Suprapubic skin (tissue), 4 donors: ENCODE results near the gene MARCHF3. TPM values are rescaled to one million over a fixed set of nuclear protein-coding genes. Genes with fewer than 3 reads are reported as not detected.

Source experiments
- DNase-seq, 2 donors: peaks; one replicate each; pipeline ENCODE4 v3.0.0-alpha.2; 2019; ENCODE audit warnings: low spot score in 2 of 2
- H3K27ac ChIP-seq: fragments of 200-600 bp; sonication (generic); one replicate; pipeline ENCODE4 v1.5.1; 2019
- H3K27me3 ChIP-seq: fragments of 200-600 bp; sonication (generic); one replicate; pipeline ENCODE4 v1.5.1; 2019
- H3K36me3 ChIP-seq: fragments of 200-600 bp; sonication (generic); one replicate; pipeline ENCODE4 v1.5.1; 2019
- H3K4me1 ChIP-seq: fragments of 200-600 bp; sonication (generic); one replicate; pipeline ENCODE4 v1.5.1; 2019
- H3K4me3 ChIP-seq: fragments of 200-600 bp; sonication (generic); one replicate; pipeline ENCODE4 v1.5.1; 2019; ENCODE audit warnings: mild to moderate bottlenecking
- H3K9me3 ChIP-seq: fragments of 200-600 bp; sonication (generic); one replicate; pipeline ENCODE4 v1.5.1; 2019
- EP300 ChIP-seq: sonication (generic); formaldehyde crosslinking; IDR thresholded peaks from one replicate; pipeline ENCODE4 v1.6.1; 2017; ENCODE audit warnings: antibody characterized with exemption
- POLR2A ChIP-seq, 2 donors: fragments of 450-650 bp; IDR thresholded peaks; one replicate each; pipeline ENCODE4 v1.6.1; 2017; ENCODE audit warnings: antibody characterized with exemption in 2 of 2, mild to moderate bottlenecking in 2 of 2, moderate library complexity in 2 of 2
- POLR2AphosphoS5 ChIP-seq, 3 donors: sonication (generic); formaldehyde crosslinking; IDR thresholded peaks; one replicate each; pipeline ENCODE4 v1.6.1; 2017; ENCODE audit warnings: antibody characterized with exemption in 3 of 3
- WGBS: methylation state at CpG from one replicate; pipeline ENCODE4 v1.1.5; 2018; 5-methylcytosine and 5-hydroxymethylcytosine counted together
- total RNA-seq, 4 donors: library from RNA; depleted of rRNA; stranded (reverse); fragments of >200 nt; gene quantifications; one replicate each; pipeline ENCODE4 v1.1.0, GENCODE V29; 2016
- TF ChIP-seq, protein P1 (sequence below), 2 donors: fragments of 200-600 bp in 1 of 2; fragments of 450-650 bp in 1 of 2; sonication (generic) in 1 of 2; IDR thresholded peaks; one replicate each; pipeline ENCODE4 v1.5.1; 2016 to 2019; ENCODE audit warnings: antibody characterized with exemption in 2 of 2, mild to moderate bottlenecking in 1 of 2, moderate library complexity in 1 of 2

The MARCHF3 gene
- total RNA-seq, 4 donors from 2014 or later = 13.9 to 34.8 (median 27.0) TPM

DNA sequence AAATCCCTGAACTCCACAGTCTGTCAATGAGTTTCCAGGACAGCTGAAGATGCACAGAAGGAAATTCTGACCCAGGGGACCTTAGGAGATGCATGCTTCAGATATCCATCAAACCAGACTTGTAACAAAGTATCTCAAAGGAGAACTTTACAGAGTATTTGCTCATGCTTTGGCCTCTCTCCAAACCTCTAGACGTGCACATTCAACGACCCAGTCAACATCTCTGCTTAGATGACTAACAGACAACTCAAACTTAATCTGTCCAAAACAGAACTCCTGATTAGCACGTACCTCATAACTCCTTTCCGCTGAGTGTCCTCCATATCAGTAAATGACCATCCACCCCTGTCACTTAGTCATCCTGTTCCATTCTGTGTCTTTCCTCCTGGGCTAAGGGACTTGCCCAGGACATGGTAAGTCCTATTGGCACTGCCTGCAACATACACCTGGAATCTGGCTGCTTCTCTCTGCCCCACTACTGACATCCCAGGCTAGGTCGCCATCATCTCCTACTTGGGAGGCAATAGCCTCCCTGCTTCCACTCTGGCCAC is 146.0 kb downstream of the MARCHF3 start:
- no peaks in the 10 kb centered on the region for H3K9me3 ChIP-seq
- H3K36me3 ChIP-seq = no peaks in the 10 kb centered on the region
- H3K27me3 ChIP-seq = no peaks in the 10 kb centered on the region
- no peaks in the 10 kb centered on the region for H3K4me1 ChIP-seq
- H3K27ac ChIP-seq = no peak overlapping the region
- no peak for DNase-seq
- 52% methylated on average over 5 of the region's 5 CpGs for WGBS
- TF ChIP-seq POLR2AphosphoS5 (IDR thresholded peaks at IDR 0.05) (no peak), EP300 (no peak), POLR2A (IDR thresholded peaks at IDR 0.05) (no peak)
- TF ChIP-seq, protein P1, sequence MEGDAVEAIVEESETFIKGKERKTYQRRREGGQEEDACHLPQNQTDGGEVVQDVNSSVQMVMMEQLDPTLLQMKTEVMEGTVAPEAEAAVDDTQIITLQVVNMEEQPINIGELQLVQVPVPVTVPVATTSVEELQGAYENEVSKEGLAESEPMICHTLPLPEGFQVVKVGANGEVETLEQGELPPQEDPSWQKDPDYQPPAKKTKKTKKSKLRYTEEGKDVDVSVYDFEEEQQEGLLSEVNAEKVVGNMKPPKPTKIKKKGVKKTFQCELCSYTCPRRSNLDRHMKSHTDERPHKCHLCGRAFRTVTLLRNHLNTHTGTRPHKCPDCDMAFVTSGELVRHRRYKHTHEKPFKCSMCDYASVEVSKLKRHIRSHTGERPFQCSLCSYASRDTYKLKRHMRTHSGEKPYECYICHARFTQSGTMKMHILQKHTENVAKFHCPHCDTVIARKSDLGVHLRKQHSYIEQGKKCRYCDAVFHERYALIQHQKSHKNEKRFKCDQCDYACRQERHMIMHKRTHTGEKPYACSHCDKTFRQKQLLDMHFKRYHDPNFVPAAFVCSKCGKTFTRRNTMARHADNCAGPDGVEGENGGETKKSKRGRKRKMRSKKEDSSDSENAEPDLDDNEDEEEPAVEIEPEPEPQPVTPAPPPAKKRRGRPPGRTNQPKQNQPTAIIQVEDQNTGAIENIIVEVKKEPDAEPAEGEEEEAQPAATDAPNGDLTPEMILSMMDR (IDR thresholded peaks at IDR 0.05) = no peak
- H3K4me3 ChIP-seq = no peak overlapping the region

DNA sequence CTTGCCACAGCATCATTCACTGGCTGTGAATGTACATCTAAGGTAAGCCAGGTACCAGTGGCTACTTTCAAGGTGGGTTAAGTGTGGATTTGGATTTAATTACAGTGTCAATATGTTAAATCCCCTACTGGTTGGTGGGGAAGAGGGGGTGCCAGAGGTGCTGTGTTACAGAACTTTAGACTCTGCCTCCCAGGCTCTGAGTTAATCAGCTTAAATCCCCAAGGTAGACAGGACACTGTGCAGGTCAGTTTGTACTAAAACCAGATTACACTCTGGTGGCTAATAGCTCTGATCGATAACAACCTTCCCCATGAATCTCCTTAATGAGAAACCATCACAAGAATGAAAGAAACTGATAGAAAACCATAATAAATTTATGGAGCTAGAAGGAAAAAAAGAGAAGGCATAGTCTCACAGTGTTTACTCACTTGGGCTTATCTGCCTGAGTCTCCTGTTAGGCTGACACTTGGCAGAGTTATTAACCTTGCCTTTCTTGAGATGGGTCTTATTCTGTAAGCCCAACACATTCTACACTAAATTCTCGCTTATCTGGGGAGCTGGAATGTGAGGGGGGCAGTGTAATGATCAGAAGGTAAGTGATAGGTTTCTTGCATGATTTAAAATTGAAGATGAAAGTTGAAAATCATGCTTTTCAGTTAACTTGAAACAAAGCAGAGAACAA is 146.7 kb downstream of the MARCHF3 start:
- DNase-seq = no peak
- no peaks in the 10 kb centered on the region for H3K36me3 ChIP-seq
- no peaks in the 10 kb centered on the region for H3K27me3 ChIP-seq
- no peaks in the 10 kb centered on the region for H3K9me3 ChIP-seq
- no peak overlapping the region for H3K27ac ChIP-seq
- no peaks in the 10 kb centered on the region for H3K4me1 ChIP-seq
- TF ChIP-seq POLR2AphosphoS5 (IDR thresholded peaks at IDR 0.05) (no peak), EP300 (no peak), POLR2A (IDR thresholded peaks at IDR 0.05) (no peak)
- TF ChIP-seq, protein P1 (IDR thresholded peaks at IDR 0.05) = no peak
- H3K4me3 ChIP-seq = no peak overlapping the region
- 75% methylated on average over 2 of the region's 2 CpGs for WGBS

GRCh38 chr5:126881821-126882600 is 148.3 kb downstream of the MARCHF3 start:
- Histone ChIP-seq H3K4me3 (no peak overlapping the region), H3K27me3 (no peaks in the 10 kb centered on the region), H3K27ac (no peak overlapping the region), H3K36me3 (no peaks in the 10 kb centered on the region), H3K4me1 (no peaks in the 10 kb centered on the region), H3K9me3 (no peaks in the 10 kb centered on the region)
- WGBS = 69% methylated on average over 5 of the region's 5 CpGs
- no peak for DNase-seq
- TF ChIP-seq EP300 = no peak
- TF ChIP-seq POLR2A (IDR thresholded peaks at IDR 0.05) = no peak
- no peak for TF ChIP-seq POLR2AphosphoS5 (IDR thresholded peaks at IDR 0.05)
- TF ChIP-seq, protein P1 (IDR thresholded peaks at IDR 0.05) = no peak

DNA sequence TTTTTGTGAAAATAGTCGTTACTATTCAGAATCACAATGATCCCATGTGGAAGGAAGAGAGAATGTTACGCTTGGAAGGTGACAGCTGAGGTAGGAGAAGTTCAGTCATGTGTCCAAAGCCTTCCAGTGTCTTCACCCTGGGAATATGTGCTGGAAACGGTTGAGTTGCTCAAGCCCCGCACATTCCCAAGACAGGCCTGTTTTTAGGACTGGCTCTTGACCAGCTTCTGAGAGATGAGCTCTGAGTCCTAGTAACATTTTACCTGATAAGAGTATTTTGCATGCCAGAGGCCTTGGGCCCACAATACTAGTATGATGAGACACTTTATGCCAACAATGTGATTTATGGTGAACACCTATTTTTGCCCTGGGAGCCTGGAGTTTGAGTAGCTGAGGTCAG is 151.7 kb downstream of the MARCHF3 start:
- no peaks in the 10 kb centered on the region for H3K36me3 ChIP-seq
- no peaks in the 10 kb centered on the region for H3K27me3 ChIP-seq
- no peak for TF ChIP-seq POLR2A (IDR thresholded peaks at IDR 0.05)
- no peak for TF ChIP-seq POLR2AphosphoS5 (IDR thresholded peaks at IDR 0.05)
- TF ChIP-seq, protein P1 (IDR thresholded peaks at IDR 0.05) = no peak
- TF ChIP-seq EP300 = no peak
- no peaks in the 10 kb centered on the region for H3K9me3 ChIP-seq
- WGBS = 93% methylated on average over 4 of the region's 4 CpGs
- DNase-seq = no peak
- H3K4me3 ChIP-seq = no peak overlapping the region
- H3K4me1 ChIP-seq = no peaks in the 10 kb centered on the region
- H3K27ac ChIP-seq = no peak overlapping the region

- Histone ChIP-seq H3K36me3 (no peaks in the 10 kb centered on the region), H3K4me3 (no peak overlapping the region), H3K4me1 (no peaks in the 10 kb centered on the region), H3K9me3 (no peaks in the 10 kb centered on the region), H3K27ac (no peak overlapping the region), H3K27me3 (no peaks in the 10 kb centered on the region)
- 80% methylated on average over 12 of the region's 13 CpGs for WGBS
- TF ChIP-seq, protein P1 (IDR thresholded peaks at IDR 0.05) = no peak
- no peak for TF ChIP-seq POLR2AphosphoS5 (IDR thresholded peaks at IDR 0.05)
- no peak for TF ChIP-seq EP300
- no peak for TF ChIP-seq POLR2A (IDR thresholded peaks at IDR 0.05)
- no peak for DNase-seq
Measured at GRCh38 chr5:126878085-126878484, 152.3 kb downstream of the MARCHF3 start.
